IMR-90 (cell line): ENCODE data around the gene NCOR1. TPM values are rescaled to one million over a fixed set of nuclear protein-coding genes. Genes with fewer than 3 reads are reported as not detected.

Experiments used
- ATAC-seq: fragments of 200-7000 bp; cut with Tn5 transposase; 2 replicates; pipeline ENCODE4 v1.9.1; 2020; ENCODE audit warnings: low read depth, mild to moderate bottlenecking, moderate library complexity
- BruUV-seq: library from RNA; stranded (reverse); fragments of 400-500 nt; replicated peaks from 2 replicates; lab custom pipeline; 2021; lab: Mats Ljungman, UMichigan
- CTCF ChIA-PET: fragments of 300-600 bp; formaldehyde crosslinking; extraction: SDS; loops from one replicate; lab custom pipeline; 2021; ENCODE audit warnings: antibody characterized with exemption; lab: Yijun Ruan, JAX
- POLR2A ChIA-PET: fragments of 300-600 bp; sonication (Branson Sonifier 250); formaldehyde crosslinking; loops from one replicate; lab custom pipeline; 2022; ENCODE audit warnings: antibody characterized with exemption; ENCODE audit not compliant: unreplicated experiment; lab: Charles Lee
- DNase-seq: peaks from one replicate; pipeline ENCODE4 v3.0.0; 2013
- H2AFZ ChIP-seq: replicated peaks from 2 replicates; pipeline ENCODE3; 2013; ENCODE audit warnings: low read length, mild to moderate bottlenecking; ENCODE audit not compliant: poor library complexity
- H2AK5ac ChIP-seq: 2 replicates; pipeline ENCODE4 v1.6.1; 2013; ENCODE audit warnings: low read depth, low read length, inconsistent platforms
- H2AK9ac ChIP-seq: replicated peaks from 2 replicates; pipeline ENCODE3; 2013; ENCODE audit warnings: mild to moderate bottlenecking, low read depth, low read length, moderate library complexity; ENCODE audit not compliant: poor library complexity
- H2BK120ac ChIP-seq: 2 replicates; pipeline ENCODE4 v1.6.1; 2013; ENCODE audit warnings: low read depth, low read length, inconsistent platforms
- H2BK15ac ChIP-seq: 3 replicates; pipeline ENCODE4 v1.6.1; 2013; ENCODE audit warnings: low read depth, low read length, inconsistent platforms
- H2BK20ac ChIP-seq: 2 replicates; pipeline ENCODE4 v1.6.1; 2013; ENCODE audit warnings: low read depth, mild to moderate bottlenecking, inconsistent platforms, low read length, moderate library complexity
- H2BK5ac ChIP-seq: 2 replicates; pipeline ENCODE4 v1.6.1; 2013; ENCODE audit warnings: mild to moderate bottlenecking, low read depth, low read length, inconsistent platforms; ENCODE audit not compliant: poor library complexity, severe bottlenecking
- H3K14ac ChIP-seq: replicated peaks from 2 replicates; pipeline ENCODE4 v1.6.1; 2013; ENCODE audit warnings: low read depth, low read length, inconsistent platforms
- H3K18ac ChIP-seq: 2 replicates; pipeline ENCODE4 v1.6.1; 2013; ENCODE audit warnings: low read depth, low read length, control low read depth
- H3K23ac ChIP-seq: 2 replicates; pipeline ENCODE4 v1.6.1; 2013; ENCODE audit warnings: low read depth, low read length, inconsistent platforms
- H3K27ac ChIP-seq: 2 replicates; pipeline ENCODE4 v1.5.1; 2013; ENCODE audit warnings: mild to moderate bottlenecking, control low read depth, low read length; ENCODE audit not compliant: insufficient read depth
- H3K27me3 ChIP-seq: 2 replicates; pipeline ENCODE4 v1.6.1; 2013; ENCODE audit warnings: low read length; ENCODE audit not compliant: control insufficient read depth, insufficient read depth
- H3K36me3 ChIP-seq: 2 replicates; pipeline ENCODE4 v1.6.1; 2013; ENCODE audit warnings: low read length, mixed read lengths; ENCODE audit not compliant: control insufficient read depth, insufficient read depth
- H3K4ac ChIP-seq: 2 replicates; pipeline ENCODE4 v1.6.1; 2013; ENCODE audit warnings: low read depth, low read length, inconsistent platforms
- H3K4me1 ChIP-seq: 2 replicates; pipeline ENCODE4 v1.6.1; 2013; ENCODE audit warnings: low read length, mixed read lengths; ENCODE audit not compliant: control insufficient read depth, insufficient read depth
- H3K4me2 ChIP-seq: 2 replicates; pipeline ENCODE4 v1.6.1; 2013; ENCODE audit warnings: low read depth, mild to moderate bottlenecking, control low read depth, low read length, moderate library complexity
- H3K4me3 ChIP-seq: 2 replicates; pipeline ENCODE4 v1.5.1; 2013; ENCODE audit warnings: low read depth, mild to moderate bottlenecking, control low read depth, low read length, moderate library complexity; ENCODE audit not compliant: insufficient read depth
- H3K56ac ChIP-seq: 2 replicates; pipeline ENCODE4 v1.6.1; 2013; ENCODE audit warnings: low read length, inconsistent platforms; ENCODE audit not compliant: insufficient read depth; ENCODE audit errors: extremely low read depth
- H3K79me1 ChIP-seq, 2 experiments: 2 replicates each; pipeline ENCODE4 v1.6.1; 2013; ENCODE audit warnings: low read length in 2 of 2, inconsistent platforms in 1 of 2, low read depth in 1 of 2
- H3K9ac ChIP-seq: 2 replicates; pipeline ENCODE4 v1.6.1; 2013; ENCODE audit warnings: low read depth, low read length, control low read depth
- H3K9me1 ChIP-seq: 2 replicates; pipeline ENCODE4 v1.6.1; 2013; ENCODE audit warnings: low read length, inconsistent platforms; ENCODE audit not compliant: insufficient read depth
- H3K9me3 ChIP-seq: 2 replicates; pipeline ENCODE4 v1.6.1; 2013; ENCODE audit warnings: low read length; ENCODE audit not compliant: control insufficient read depth, insufficient read depth
- H4K20me1 ChIP-seq: 2 replicates; pipeline ENCODE4 v1.6.1; 2013; ENCODE audit warnings: low read length, inconsistent platforms; ENCODE audit not compliant: insufficient read depth
- H4K5ac ChIP-seq: 2 replicates; pipeline ENCODE4 v1.6.1; 2013; ENCODE audit warnings: mild to moderate bottlenecking, low read depth, low read length, control low read depth
- H4K8ac ChIP-seq, 2 experiments: 2 replicates each; pipeline ENCODE4 v1.6.1; 2013; ENCODE audit warnings: low read depth in 2 of 2, low read length in 2 of 2, control low read depth in 1 of 2, inconsistent platforms in 1 of 2
- H4K91ac ChIP-seq: 2 replicates; pipeline ENCODE4 v1.6.1; 2013; ENCODE audit warnings: low read depth, low read length, inconsistent platforms; ENCODE audit not compliant: insufficient read depth
- CHD1 ChIP-seq: IDR thresholded peaks from 2 replicates; pipeline ENCODE4 v1.6.1; 2012; ENCODE audit warnings: low read depth, low read length, improper control_type of control experiment
- NFE2L2 ChIP-seq: fragments of 150-350 bp; IDR thresholded peaks from 2 replicates; pipeline ENCODE4 v1.6.1; 2016; ENCODE audit warnings: low read depth, mild to moderate bottlenecking, low read length
- RAD21 ChIP-seq: IDR thresholded peaks from 2 replicates; pipeline ENCODE4 v1.6.1; 2012; ENCODE audit warnings: low read length, improper control_type of control experiment
- WGBS, 2 experiments: methylation state at CpG; one replicate each; pipeline versions ENCODE4 v1.1.5 to v1.1.7; 2013; ENCODE audit warnings: missing lambda C conversion rate in 2 of 2; ENCODE audit not compliant: insufficient read length in 1 of 2; ENCODE audit errors: extremely low coverage in 2 of 2; 5-methylcytosine and 5-hydroxymethylcytosine counted together
- dilution Hi-C: fragments of 300-500 bp; cut with HindIII; formaldehyde crosslinking; loops from one replicate; pipeline ENCODE4 v1.14.3; 2018; ENCODE audit warnings: low sequenced_read_pairs; ENCODE audit not compliant: unreplicated experiment
- in situ Hi-C: fragments of 300-500 bp; cut with MboI; formaldehyde crosslinking; loops from 3 replicates; pipeline ENCODE4 v1.14.3; 2019; ENCODE audit warnings: low sequenced_read_pairs, inconsistent platforms, mixed read lengths
- intact Hi-C: fragments of 100-400 bp; cut with micrococcal nuclease; formaldehyde crosslinking; loops from 2 replicates; pipeline ENCODE4 v1.10.0; 2022
- polyA plus RNA-seq, 3 experiments: library from polyadenylated mRNA; depleted of rRNA; stranded (reverse); fragments of >200 nt; gene quantifications; 2 replicates each; pipeline ENCODE4 v1.2.3, GENCODE V29; 2012; ENCODE audit warnings: low replicate concordance in 1 of 3
- total RNA-seq: library from RNA; depleted of rRNA; stranded (reverse); fragments of >200 nt; gene quantifications from 2 replicates; pipeline ENCODE4 v1.2.3, GENCODE V29; 2012

Gene NCOR1
- total and polyA plus RNA-seq, 2 of the 4 experiments (the other 2 are of a cell fraction) = 54.5 to 80.3 TPM

DNA sequence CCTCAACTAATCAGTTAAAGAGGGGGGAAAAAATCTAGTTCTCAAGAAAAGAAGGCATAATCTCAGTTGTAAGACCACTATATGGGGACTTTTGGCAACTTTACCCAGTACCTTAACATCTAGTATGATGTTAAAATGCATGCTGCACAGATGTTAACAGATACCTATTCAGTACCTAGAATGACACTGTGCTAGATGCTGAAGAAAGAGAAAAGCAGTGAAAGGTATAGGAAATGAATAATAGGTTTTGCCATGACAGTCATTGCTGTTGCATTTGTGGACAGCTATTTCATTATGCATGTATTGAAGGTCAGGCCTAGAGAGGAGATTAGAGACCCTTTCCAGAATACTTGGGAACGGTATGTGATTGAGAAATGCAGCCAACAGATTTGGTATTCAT lies 36.2 kb upstream of the NCOR1 start:
- intact Hi-C loops (no loop called here), in situ Hi-C loops (no loop called here), dilution Hi-C loops (no loop called here)
- Histone ChIP-seq H3K56ac (no peak overlapping the region), H3K36me3 (no peaks in the 10 kb centered on the region), H3K23ac (no peak overlapping the region), H2BK5ac (no peak overlapping the region), H2AK9ac (no peak overlapping the region), H3K4me2 (no peak overlapping the region), H3K9me1 (no peaks in the 10 kb centered on the region), H3K79me1 (peaks cover 14 to 18% of the 10 kb centered on the region in 2 experiments), H3K4me3 (no peak overlapping the region), H2BK20ac (no peak overlapping the region), H4K91ac (no peak overlapping the region), H4K5ac (no peak overlapping the region), H3K4ac (no peak overlapping the region), H3K18ac (no peak overlapping the region), H3K4me1 (peaks cover 7% of the 10 kb centered on the region), H2AFZ (no peak overlapping the region), H4K20me1 (no peaks in the 10 kb centered on the region), H4K8ac (no peak overlapping the region), H3K9ac (no peak overlapping the region), H3K14ac (no peak overlapping the region), H3K27ac (no peak overlapping the region), H2AK5ac (no peak overlapping the region), H2BK15ac (no peak overlapping the region), H3K27me3 (no peaks in the 10 kb centered on the region), H2BK120ac (no peak overlapping the region), H3K9me3 (no peaks in the 10 kb centered on the region)
- CTCF ChIA-PET = no interaction called here
- POLR2A ChIA-PET = no interaction called here
- DNase-seq = no peak
- no CpG with 5 or more reads among the region's 1 CpG for WGBS, 2 experiments
- TF ChIP-seq RAD21 (no peak), CHD1 (no peak), NFE2L2 (no peak)
- ATAC-seq = no peak
- BruUV-seq = no TSS peak
